Stimulated activated CD4-positive, alpha-beta T cell treated with anti-CD3 and anti-CD28 coated beads, Interleukin-1b, Interleukin-23, amount 100 ng/mL, for 4 hours (primary cell): ENCODE measurements around the gene METTL4.

Experiments used
- DNase-seq, 2 donors: peaks; one replicate each; pipeline ENCODE4 v3.0.0-alpha.2; 2020; ENCODE audit warnings: low read depth in 2 of 2

METTL4 gene

DNA sequence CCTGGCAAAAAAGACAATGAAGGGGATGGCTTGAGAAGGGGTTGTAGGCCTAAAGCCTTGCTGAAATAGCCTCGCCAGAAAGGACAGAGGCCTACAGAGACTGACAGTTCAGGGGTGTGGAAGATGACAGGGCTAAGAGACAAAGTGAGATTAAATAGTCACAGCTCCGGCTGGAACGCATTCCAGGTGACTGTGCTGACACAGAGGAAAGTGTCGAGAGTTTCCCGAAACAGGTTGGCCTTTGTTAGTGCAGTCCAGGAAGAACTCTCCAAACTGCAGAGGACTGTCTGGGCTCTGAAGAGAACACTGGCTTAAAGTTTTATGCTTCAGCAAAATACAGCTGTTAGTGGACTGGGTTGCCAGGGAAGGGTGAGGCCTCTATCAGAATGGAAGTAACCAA, 52.8 kb downstream of the METTL4 start:
- DNase-seq: no peak

DNA sequence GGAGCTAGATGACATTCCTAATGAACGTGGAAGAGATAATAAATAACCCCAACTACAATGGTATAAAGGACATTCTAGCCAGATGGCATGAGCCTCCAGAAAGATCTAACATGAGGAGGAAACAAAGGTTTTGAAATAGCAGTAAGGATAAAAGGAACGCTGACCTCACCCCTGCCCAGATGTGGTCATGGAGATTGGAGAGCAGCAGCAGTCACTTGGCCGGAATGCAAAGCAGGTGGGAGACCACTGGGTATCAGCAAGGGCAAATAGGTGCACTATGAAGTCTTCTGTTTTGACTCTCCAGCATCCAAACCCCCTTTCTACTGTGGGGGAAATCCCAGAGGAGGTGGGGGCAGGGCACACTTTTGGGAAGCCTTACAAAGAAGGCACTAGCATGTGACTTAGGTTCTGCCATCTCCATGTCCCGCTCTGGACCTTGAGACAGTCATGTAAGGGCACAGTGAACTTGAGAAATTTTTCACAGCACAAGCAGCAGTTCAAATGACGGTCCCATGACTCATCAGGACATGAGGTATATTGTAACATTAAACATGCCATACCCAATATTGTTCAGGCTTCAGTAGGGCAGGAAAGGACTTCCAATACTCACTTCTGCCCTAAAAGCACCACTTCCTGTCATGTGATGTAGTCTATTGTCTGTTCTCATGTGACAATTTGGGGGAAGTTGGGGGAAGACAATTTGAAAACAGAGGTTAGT, 55.2 kb downstream of the METTL4 start:
- no peak for DNase-seq

DNA sequence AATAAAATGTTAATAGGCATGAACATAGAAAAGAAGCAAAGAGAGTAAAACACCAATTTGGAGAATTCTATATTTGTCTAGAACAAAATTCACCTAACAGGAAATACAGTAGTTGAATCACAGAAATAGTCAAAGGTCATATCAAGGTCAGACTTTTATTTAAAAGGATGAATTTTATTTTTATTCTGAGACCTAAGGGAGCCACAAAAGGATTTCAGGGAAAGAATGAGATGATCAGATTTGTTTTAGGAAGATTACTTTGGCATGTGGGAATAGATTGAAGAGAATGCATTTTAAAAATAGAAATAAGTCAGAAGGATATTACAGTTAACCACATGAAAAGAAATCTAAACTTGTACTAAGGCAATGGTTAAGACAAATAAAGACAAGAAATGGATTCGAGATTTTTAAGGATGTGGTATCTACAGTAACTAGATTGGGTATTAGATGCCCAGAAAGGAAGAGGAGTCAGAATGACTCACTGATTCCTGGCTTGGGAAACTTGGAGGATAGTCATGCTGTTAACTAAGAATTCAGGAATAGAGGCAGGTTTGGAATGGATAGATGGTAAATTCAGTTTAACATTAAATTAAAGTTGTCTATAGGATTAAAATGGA, 56.0 kb downstream of the METTL4 start:
- no peak for DNase-seq

DNA sequence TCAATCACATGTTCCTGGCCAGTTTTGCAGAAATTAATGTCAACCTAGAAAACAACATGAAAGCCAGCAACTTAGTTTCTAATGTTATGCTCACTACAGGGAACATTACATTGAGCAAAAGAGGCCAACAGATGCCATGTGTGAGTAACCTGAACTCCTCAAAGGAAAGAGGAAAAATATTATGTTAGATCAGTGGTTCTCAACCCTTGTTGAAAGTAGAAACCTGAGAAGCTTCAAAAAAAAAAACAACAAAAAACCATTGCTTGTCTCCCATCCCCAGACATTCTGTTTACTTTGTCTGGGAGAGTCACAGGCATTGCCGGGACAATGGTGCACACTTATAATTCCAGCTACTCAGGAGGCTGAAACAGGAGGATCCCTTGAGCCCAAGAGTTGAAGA, 57.7 kb downstream of the METTL4 start:
- no peak for DNase-seq

DNA sequence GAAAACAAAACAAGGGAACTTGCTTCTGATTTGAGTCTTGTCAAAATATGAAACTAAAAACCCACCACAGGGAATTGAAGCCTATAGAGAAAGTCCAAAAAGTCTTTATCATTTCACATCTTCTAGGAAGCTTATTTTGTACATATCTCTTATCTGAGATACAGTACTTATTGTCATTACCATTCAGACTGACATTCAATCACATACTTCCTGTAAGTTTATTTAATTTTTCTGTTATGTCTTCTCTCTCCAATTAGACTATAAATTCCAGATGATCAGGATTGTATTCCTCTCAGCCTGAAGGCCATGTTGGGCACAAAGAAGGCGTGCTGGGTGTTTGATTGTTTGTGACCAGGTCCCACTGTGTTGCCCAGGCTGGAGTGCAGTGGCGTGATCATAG, 59.2 kb downstream of the METTL4 start:
- no peak for DNase-seq

DNA sequence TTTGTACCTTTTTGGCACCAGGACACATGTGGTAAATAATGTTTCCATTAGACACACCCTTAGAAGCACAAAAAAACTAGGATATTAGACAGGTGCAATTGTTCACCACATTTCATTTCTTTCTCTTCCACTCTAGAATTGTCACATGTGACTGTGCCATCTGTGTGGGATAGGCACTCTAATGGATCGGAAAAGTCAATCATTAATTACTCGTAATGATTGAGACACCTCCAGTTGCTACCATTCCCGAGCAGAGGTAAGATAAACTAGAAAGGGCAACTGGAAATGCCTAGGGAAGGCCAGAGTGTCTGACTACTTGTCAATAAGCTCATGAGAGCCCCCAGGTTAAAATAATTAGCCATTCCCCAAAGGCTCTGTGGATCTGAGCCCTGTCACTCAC, 59.9 kb downstream of the METTL4 start:
- DNase-seq: no peak

DNA sequence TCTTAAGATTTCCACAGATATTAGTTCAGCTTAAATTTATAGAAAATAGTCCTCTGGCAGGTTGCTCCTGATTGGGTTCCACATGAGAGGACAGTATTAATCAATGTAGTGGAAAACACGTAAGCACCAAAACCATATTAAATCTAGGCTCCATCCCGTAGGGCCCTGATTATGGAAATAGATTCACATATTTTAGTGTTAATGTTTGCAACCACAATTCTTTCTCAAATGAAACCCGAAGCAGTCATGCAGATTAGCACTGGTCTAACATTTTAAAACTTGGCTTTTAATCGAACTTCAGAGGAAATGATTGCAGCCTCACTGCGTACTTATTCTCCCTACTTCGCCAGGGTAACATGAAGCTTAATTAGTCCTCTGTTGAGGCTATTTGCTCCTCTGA, 60.9 kb downstream of the METTL4 start:
- DNase-seq: no peak

DNA sequence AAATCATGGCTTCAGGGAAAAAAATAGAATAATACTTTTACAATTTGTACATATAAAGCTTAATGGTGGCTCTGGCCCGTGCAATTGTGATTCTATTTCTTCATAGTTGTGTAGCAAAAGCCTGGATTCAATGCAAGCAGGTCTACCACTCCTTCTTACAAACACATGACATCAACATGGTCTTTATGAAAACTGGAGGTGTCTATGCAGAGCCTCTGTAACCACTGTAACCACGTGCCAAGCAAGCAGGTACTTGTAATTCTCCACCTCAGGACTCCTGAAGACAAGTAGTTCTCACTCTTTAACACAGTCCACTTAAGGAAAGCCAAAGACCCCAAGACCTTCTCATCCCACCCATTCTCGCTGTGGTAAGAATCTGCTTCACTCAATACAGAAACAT, 62.6 kb downstream of the METTL4 start:
- DNase-seq: no peak

DNA sequence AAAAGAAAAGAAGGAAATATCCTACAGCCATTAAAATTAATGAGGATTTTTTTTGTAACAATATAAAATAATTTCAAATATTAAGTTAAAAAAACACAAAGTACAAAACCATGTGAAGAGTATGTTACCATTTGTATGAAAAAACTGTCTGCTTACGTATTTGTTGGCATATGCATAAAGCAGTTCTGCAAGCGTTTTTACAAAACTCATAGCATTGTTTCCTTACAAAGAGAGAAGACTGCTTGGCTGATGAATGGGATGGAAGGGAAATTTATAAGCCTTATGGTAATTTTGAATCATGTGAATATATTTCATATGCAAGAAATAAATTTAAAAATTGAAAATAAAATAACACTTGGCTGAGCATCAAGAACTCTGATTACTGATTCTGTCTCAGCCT, 63.1 kb downstream of the METTL4 start:
- no peak for DNase-seq

DNA sequence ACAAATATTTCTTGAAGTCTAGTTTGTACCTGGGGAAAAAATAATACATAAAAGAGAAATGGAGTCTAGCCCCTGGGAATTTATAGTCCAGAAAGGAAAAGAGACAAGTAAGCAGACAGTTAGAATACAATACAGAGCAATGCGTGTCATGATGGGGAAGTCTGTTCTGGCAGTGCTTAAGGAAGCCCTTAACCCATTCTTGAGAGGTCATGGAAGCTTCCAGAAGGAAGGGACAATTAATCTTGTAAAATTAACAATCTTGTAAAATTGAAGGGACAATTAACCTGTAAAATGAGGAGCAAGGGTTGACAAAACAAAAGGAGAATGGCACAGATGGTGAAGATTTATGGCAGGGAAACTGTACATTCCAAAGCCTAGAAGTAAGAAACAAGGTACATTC, 66.7 kb downstream of the METTL4 start:
- DNase-seq: no peak

DNA sequence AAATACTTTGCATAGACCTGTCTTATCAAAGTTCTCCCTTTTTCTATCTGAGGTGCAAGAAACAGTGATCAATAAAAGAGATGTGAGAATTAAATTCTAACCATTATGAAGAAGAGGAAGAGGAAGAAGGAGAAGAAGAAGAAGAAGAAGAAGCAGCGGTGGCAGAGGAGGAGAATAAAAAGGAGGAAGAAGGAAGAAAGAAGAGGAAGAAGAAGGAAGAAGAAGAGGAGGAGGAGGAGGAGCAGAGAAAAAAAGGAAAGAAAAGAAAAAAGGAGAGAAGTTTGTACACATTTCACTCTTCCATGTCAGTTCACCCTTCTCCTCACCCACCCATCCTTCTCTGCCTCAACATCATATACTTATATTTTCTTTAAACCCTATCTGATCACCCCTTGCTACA, 68.4 kb downstream of the METTL4 start:
- no peak for DNase-seq

DNA sequence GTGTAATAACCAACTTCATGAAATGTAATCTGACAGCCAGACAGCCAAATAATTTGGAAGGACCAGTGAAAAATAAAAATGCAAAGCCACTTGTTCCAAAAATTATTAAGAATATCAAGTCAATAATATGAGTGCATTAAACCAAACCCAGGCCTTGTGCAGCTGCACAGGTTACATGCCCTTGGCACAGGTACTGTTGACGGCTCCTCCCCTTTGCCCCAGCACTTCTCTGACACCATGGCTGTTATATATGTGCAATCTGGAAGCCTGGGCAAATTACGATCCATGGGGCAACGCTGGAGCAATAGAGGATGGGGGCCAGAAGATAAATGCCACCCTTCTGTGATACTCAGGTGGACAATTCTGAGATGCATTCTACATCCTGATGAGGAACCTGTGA, 68.9 kb downstream of the METTL4 start:
- DNase-seq: no peak

DNA sequence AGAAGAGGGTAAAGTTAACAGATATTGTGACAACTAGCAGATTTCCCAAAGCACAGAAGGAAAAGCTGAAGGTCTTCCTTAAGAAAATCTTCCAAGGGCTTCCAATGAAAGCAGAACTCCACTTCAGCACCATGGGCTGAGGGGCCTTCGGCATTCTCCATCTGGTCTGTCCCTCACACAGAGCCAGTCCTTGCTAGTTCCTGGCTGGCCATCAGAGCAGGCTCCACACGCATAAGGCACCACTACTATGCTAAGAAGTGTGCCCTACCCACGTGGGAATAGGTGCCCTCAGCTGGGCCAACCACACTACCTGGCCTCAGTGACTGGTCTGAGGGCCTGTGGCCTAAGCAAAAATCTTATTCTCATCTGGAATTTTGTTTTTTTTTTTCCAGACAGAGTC, 73.5 kb downstream of the METTL4 start:
- DNase-seq: no peak

DNA sequence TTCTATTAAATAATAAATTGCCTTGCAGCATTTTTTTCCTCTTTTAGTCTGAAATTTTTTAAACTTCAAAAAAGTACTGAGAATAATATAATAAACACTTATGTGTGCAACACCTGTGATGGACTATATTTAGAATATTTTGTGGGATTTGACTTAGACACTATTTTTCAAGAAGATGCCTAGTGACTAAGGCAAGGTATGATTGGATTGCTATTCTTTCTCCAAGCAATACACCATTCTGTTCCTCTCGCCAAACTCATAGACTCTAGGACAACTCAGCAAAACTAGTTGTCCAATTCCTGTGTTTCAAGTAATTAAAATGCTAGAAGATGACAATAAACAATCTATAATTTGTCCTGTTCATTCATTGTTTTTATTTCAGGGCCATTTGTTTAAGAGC, 75.9 kb downstream of the METTL4 start:
- DNase-seq: no peak

DNA sequence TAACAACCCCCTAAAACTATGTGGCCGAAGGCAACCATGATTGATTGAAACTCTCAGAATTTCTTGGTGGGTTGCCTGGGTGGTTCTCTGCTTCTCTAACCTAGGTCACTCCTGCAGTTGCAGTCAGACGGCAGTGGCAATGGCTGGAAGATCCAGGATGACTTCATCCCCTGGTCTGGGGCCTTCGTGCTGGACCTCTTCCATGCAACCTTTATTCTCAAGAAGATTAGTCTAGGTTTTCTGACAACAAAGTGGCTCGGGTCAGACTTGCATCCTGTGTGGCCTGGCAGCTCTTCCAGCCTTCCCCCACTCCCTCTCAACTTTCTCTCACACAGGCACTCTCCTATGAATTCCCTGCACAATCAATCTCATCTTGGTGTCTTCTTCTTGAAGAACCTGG, 76.4 kb downstream of the METTL4 start:
- DNase-seq: no peak
